K562 (cell line): ENCODE data around the gene PRSS38. TPM values are rescaled to one million over a fixed set of nuclear protein-coding genes. Genes with fewer than 3 reads are reported as not detected.

Experiments
- ATAC-seq: fragments of 200-7000 bp; cut with Tn5 transposase; 3 replicates; pipeline ENCODE4 v1.9.1; 2020; ENCODE audit warnings: moderate library complexity
- BruUV-seq: library from RNA; stranded (reverse); fragments of 400-500 nt; replicated peaks from 2 replicates; lab custom pipeline; 2021; lab: Mats Ljungman, UMichigan
- CTCF ChIA-PET: fragments of 300-600 bp; formaldehyde crosslinking; extraction: SDS; loops from one replicate; lab custom pipeline; 2021; ENCODE audit warnings: low intra/inter-chr PET ratio; lab: Yijun Ruan, JAX
- POLR2A ChIA-PET: fragments of 300-600, 350-650 bp; sonication (Branson Sonifier 250); formaldehyde crosslinking; extraction: SDS; loops from one replicate; lab custom pipeline; 2021; ENCODE audit warnings: antibody characterized with exemption, inconsistent platforms; lab: Yijun Ruan, JAX
- DNase-seq, 4 experiments: peaks; one replicate each; pipeline versions ENCODE4 v3.0.0 to v3.0.0-alpha.2; 2011 to 2018; ENCODE audit warnings: low spot score in 3 of 4, mixed read lengths in 3 of 4; ENCODE audit errors: extremely low read depth in 1 of 4
- FAIRE-seq: peaks from 2 replicates; lab custom pipeline; 2011; peaks lifted over from hg19 to GRCh38; lab: Jason Lieb, UNC
- H2AFZ ChIP-seq: 2 replicates; pipeline ENCODE4 v1.6.0; 2011; ENCODE audit warnings: low read depth, low read length, control low read depth, inconsistent platforms
- H3K27ac ChIP-seq: fragments of 200-600 bp; 3 replicates; pipeline ENCODE4 v1.8.0; 2011; ENCODE audit warnings: low read depth, mild to moderate bottlenecking, control low read depth, inconsistent platforms, low read length, moderate library complexity, mixed read lengths; ENCODE audit errors: extremely low read depth
- H3K27me3 ChIP-seq, 2 experiments: fragments of 300-600 bp in 1 of 2; 2 replicates in 1 of 2; 3 replicates in 1 of 2; pipeline versions ENCODE4 v1.6.0 to v1.8.0; 2011; ENCODE audit warnings: inconsistent platforms in 2 of 2, low read length in 2 of 2, mild to moderate bottlenecking in 1 of 2, mixed read lengths in 1 of 2, moderate library complexity in 1 of 2; ENCODE audit not compliant: control insufficient read depth in 2 of 2, insufficient read depth in 2 of 2
- H3K36me3 ChIP-seq: fragments of 300-600 bp; 3 replicates; pipeline ENCODE4 v1.8.0; 2011; ENCODE audit warnings: mild to moderate bottlenecking, low read length, inconsistent platforms; ENCODE audit not compliant: control insufficient read depth, insufficient read depth
- H3K4me1 ChIP-seq, 2 experiments: fragments of 200-600 bp in 1 of 2; replicated peaks in 1 of 2; 2 replicates in 1 of 2; 3 replicates in 1 of 2; pipeline versions ENCODE4 v1.5.1 to v1.8.0; 2011; ENCODE audit warnings: inconsistent platforms in 2 of 2, low read length in 2 of 2, mild to moderate bottlenecking in 1 of 2, mixed read lengths in 1 of 2, moderate library complexity in 1 of 2; ENCODE audit not compliant: control insufficient read depth in 2 of 2, insufficient read depth in 2 of 2
- H3K4me2 ChIP-seq: 2 replicates; pipeline ENCODE4 v1.6.1; 2011; ENCODE audit warnings: low read length, control low read depth, inconsistent platforms, mixed read lengths; ENCODE audit not compliant: insufficient read depth
- H3K4me3 ChIP-seq: fragments of 200-600 bp; sonication (generic), shearing (Covaris generic); 2 replicates; pipeline ENCODE4 v1.5.1; 2016; ENCODE audit warnings: control low read depth, inconsistent platforms
- H3K79me2 ChIP-seq: fragments of 200-600 bp; 3 replicates; pipeline ENCODE4 v1.8.0; 2011; ENCODE audit warnings: low read length, inconsistent platforms; ENCODE audit not compliant: control insufficient read depth, insufficient read depth
- H3K9ac ChIP-seq, 2 experiments: 2 replicates each; pipeline versions ENCODE4 v1.6.0 to v1.6.1; 2011; ENCODE audit warnings: low read depth in 2 of 2, low read length in 2 of 2, control low read depth in 1 of 2, inconsistent platforms in 1 of 2, mild to moderate bottlenecking in 1 of 2, mixed read lengths in 1 of 2; ENCODE audit not compliant: insufficient read depth in 1 of 2
- H3K9me1 ChIP-seq: one replicate; pipeline ENCODE4 v1.6.0; 2011; ENCODE audit warnings: inconsistent platforms, mild to moderate bottlenecking, low read length, moderate library complexity; ENCODE audit not compliant: control insufficient read depth, insufficient read depth
- H3K9me3 ChIP-seq: replicated peaks from 2 replicates; pipeline ENCODE4 v1.5.1; 2011; ENCODE audit warnings: low read depth, low read length, inconsistent platforms; ENCODE audit not compliant: control insufficient read depth, insufficient read depth
- H4K20me1 ChIP-seq: replicated peaks from 2 replicates; pipeline ENCODE4 v1.6.1; 2011; ENCODE audit warnings: low read length, inconsistent platforms, mixed read lengths; ENCODE audit not compliant: control insufficient read depth, insufficient read depth
- CHD4 ChIP-seq: fragments of 200-600 bp; sonication (generic); IDR thresholded peaks from 3 replicates; pipeline ENCODE4 v1.6.1; 2012; ENCODE audit warnings: low read depth, mild to moderate bottlenecking, mixed read lengths, low read length, inconsistent platforms; ENCODE audit not compliant: insufficient read depth, insufficient replicate concordance, poor library complexity, severe bottlenecking
- L3MBTL2 ChIP-seq: fragments of 450-650 bp; IDR thresholded peaks from 2 replicates; pipeline ENCODE4 v1.6.1; 2016; ENCODE audit warnings: mild to moderate bottlenecking, moderate library complexity
- MAX ChIP-seq: sonication (generic); formaldehyde crosslinking; IDR thresholded peaks from 2 replicates; pipeline ENCODE4 v1.9.0; 2022; ENCODE audit warnings: mild to moderate bottlenecking, missing genetic modification reagents
- PML ChIP-seq: IDR thresholded peaks from 2 replicates; pipeline ENCODE4 v1.6.1; 2012; ENCODE audit warnings: low read length, inconsistent platforms
- ZNF512 ChIP-seq: IDR thresholded peaks from 2 replicates; pipeline ENCODE4 v1.6.1; 2016; ENCODE audit warnings: missing genetic modification characterization, missing compliant biosample characterization
- ZNF583 ChIP-seq: fragments of 250-450 bp; sonication (Bioruptor Pico); IDR thresholded peaks from 2 replicates; pipeline ENCODE4 v1.4.0; 2020
- WGBS: fragments of 100-300 bp; shearing (Covaris generic); methylation state at CpG from one replicate; pipeline ENCODE4 v1.1.6; 2016; ENCODE audit warnings: low coverage, mixed read lengths; ENCODE audit not compliant: insufficient coverage; ENCODE audit errors: missing lambda C conversion rate; 5-methylcytosine and 5-hydroxymethylcytosine counted together
- in situ Hi-C: fragments of 300-500 bp; cut with MboI; formaldehyde crosslinking; loops from 4 replicates; pipeline ENCODE4 v1.15.0; 2018; ENCODE audit warnings: inconsistent platforms, mixed read lengths
- intact Hi-C: fragments of 100-400 bp; cut with micrococcal nuclease; formaldehyde crosslinking; loops from 2 replicates; pipeline ENCODE4 v1.14.2; 2022
- polyA plus RNA-seq, 8 experiments: library from polyadenylated mRNA; depleted of rRNA in 4 of 8; stranded (reverse) in 5 of 8; unstranded in 3 of 8; fragments of >200 nt; fragmentation: Nextera tagmentation in 2 of 8; fragmentation: Illumina TruSeq in 1 of 8; extraction: Ambion mirVana in 2 of 8; extraction: Trizol in 1 of 8; gene quantifications; 2 replicates each; pipeline versions ENCODE4 v1.2.1 to v1.2.3, GENCODE V29; 2011 to 2014; ENCODE audit warnings: inconsistent platforms in 1 of 8, missing spikeins in 1 of 8
- total RNA-seq, 7 experiments: library from RNA; depleted of rRNA in 6 of 7; stranded (reverse); fragments of >200 nt in 6 of 7; fragmentation: Illumina TruSeq in 2 of 7; extraction: Trizol in 2 of 7; gene quantifications; 2 replicates each; pipeline versions ENCODE4 v1.2.1 to v1.2.3, GENCODE V29; 2011 to 2021; ENCODE audit warnings: low replicate concordance in 1 of 7

Gene PRSS38
- total and polyA plus RNA-seq, 9 of the 15 experiments (the other 6 are each of a cell fraction or from before 2014, with no cell fraction given), result 0.09 to 0.14 TPM; not detected in 7

GRCh38 chr1:227798078-227798802, 17.2 kb upstream of the PRSS38 start:
- Histone ChIP-seq H3K36me3 (no peaks in the 10 kb centered on the region), H2AFZ (peak overlapping the region; percentile 26; the same call in 1 of the 2 replicates), H3K27ac (no peak overlapping the region), H4K20me1 (no peaks in the 10 kb centered on the region; the same call in 1 of the 2 replicates), H3K4me2 (no peak overlapping the region), H3K79me2 (no peaks in the 10 kb centered on the region), H3K4me1 (peaks cover 0 to 17% of the 10 kb centered on the region in 2 experiments; a peak in 2 of 5 replicates), H3K9me3 (no peaks in the 10 kb centered on the region), H3K9ac (no peak overlapping the region), H3K27me3 (peaks cover 0 to 6% of the 10 kb centered on the region in 2 experiments; a peak in 2 of 5 replicates), H3K9me1 (no peaks in the 10 kb centered on the region), H3K4me3 (no peak overlapping the region)
- intact Hi-C loops, result no loop called here
- WGBS, result 1% methylated on average over 16 of the region's 16 CpGs
- in situ Hi-C loops, result no loop called here
- ATAC-seq, result peak; percentile 11; the same call in 2 of the 3 replicates
- FAIRE-seq, result peak; percentile 55
- TF ChIP-seq MAX (CRISPR knock-in tag) (peak; percentile 56; the same call in 1 of the 2 replicates), L3MBTL2 (peak; percentile 46; the same call in 1 of the 2 replicates), CHD4 (no peak)
- ChIA-PET POLR2A (interaction anchor here (0.6 to 0.9 kb wide), 3 partner anchors 20 to 110 kb away, joined by 3 read pairs; no protein-coding TSS in a partner anchor), CTCF (no interaction called here)
- BruUV-seq, result no TSS peak
- peak in 2 of 4 experiments; percentile 8 to 10 for DNase-seq

- Histone ChIP-seq H3K27me3 (peaks cover 0 to 6% of the 10 kb centered on the region in 2 experiments; a peak in 2 of 5 replicates), H3K9me1 (no peaks in the 10 kb centered on the region), H3K9me3 (no peaks in the 10 kb centered on the region), H3K36me3 (no peaks in the 10 kb centered on the region), H2AFZ (no peak overlapping the region), H4K20me1 (no peaks in the 10 kb centered on the region), H3K4me3 (no peak overlapping the region), H3K79me2 (no peaks in the 10 kb centered on the region), H3K9ac (no peak overlapping the region), H3K4me1 (peaks cover 0 to 2% of the 10 kb centered on the region in 2 experiments; a peak in 2 of 5 replicates), H3K4me2 (no peak overlapping the region), H3K27ac (no peak overlapping the region)
- TF ChIP-seq ZNF512 (tag) (peak; percentile 67), PML (no peak), ZNF583 (CRISPR knock-in tag) (peak; percentile 92)
- ATAC-seq (no peak), DNase-seq (no peak), FAIRE-seq (no peak)
- 0% methylated on average over 1 of the region's 1 CpG for WGBS
- POLR2A ChIA-PET, result no interaction called here
- in situ Hi-C loops (no loop called here), intact Hi-C loops (no loop called here)
- CTCF ChIA-PET, result no interaction called here
- no TSS peak for BruUV-seq
Measured at GRCh38 chr1:227799756-227800155, 15.7 kb upstream of the PRSS38 start.
